Endothelial cell (in vitro differentiated cells): ENCODE data around the gene KIAA1671. TPM values are rescaled to one million over a fixed set of nuclear protein-coding genes. Genes with fewer than 3 reads are reported as not detected.

Source experiments
- DNase-seq: peaks from one replicate; pipeline ENCODE4 v3.0.0; 2021; ENCODE audit warnings: low spot score
- H3K27ac Mint-ChIP-seq: one replicate; pipeline ENCODE4 v1.8.0; 2021; ENCODE audit warnings: mixed read lengths, inconsistent platforms; ENCODE audit not compliant: unreplicated experiment
- H3K27me3 Mint-ChIP-seq: one replicate; pipeline ENCODE4 v1.8.0; 2021; ENCODE audit warnings: mild to moderate bottlenecking, moderate library complexity, mixed read lengths, inconsistent platforms; ENCODE audit not compliant: unreplicated experiment
- H3K36me3 Mint-ChIP-seq: one replicate; pipeline ENCODE4 v1.8.0; 2021; ENCODE audit warnings: mild to moderate bottlenecking, low read depth, mixed read lengths, inconsistent platforms; ENCODE audit not compliant: unreplicated experiment
- H3K4me1 Mint-ChIP-seq: one replicate; pipeline ENCODE4 v1.8.0; 2021; ENCODE audit warnings: mild to moderate bottlenecking, mixed read lengths, inconsistent platforms; ENCODE audit not compliant: unreplicated experiment
- H3K4me3 Mint-ChIP-seq: one replicate; pipeline ENCODE4 v1.8.0; 2021; ENCODE audit warnings: mild to moderate bottlenecking, mixed read lengths, inconsistent platforms; ENCODE audit not compliant: unreplicated experiment
- H3K9me3 Mint-ChIP-seq: one replicate; pipeline ENCODE4 v1.8.0; 2021; ENCODE audit warnings: mixed read lengths, inconsistent platforms; ENCODE audit not compliant: unreplicated experiment
- CTCF ChIP-seq: fragments of 200-600 bp; sonication (generic); IDR thresholded peaks from one replicate; pipeline ENCODE4 v1.5.0; 2021; ENCODE audit warnings: antibody characterized with exemption; ENCODE audit not compliant: unreplicated experiment
- total RNA-seq: library from RNA; stranded (reverse); fragmentation: NEBNext Ultra II Directional; extraction: Animal tissue kit (Norgen Biotek cat#: 25700); gene quantifications from one replicate; pipeline ENCODE4 v1.2.1, GENCODE V29; 2021; ENCODE audit not compliant: unreplicated experiment

KIAA1671 gene
- total RNA-seq, 1 donor from 2014 or later, result 92.1 TPM

- Mint-ChIP-seq H3K27ac (no peak overlapping the region), H3K4me3 (no peak overlapping the region), H3K9me3 (no peaks in the 10 kb centered on the region), H3K4me1 (peaks cover 19% of the 10 kb centered on the region), H3K27me3 (peaks cover 6% of the 10 kb centered on the region), H3K36me3 (no peaks in the 10 kb centered on the region)
- no peak for DNase-seq
- TF ChIP-seq CTCF, result no peak
These were observed 106.9 kb downstream of the KIAA1671 start for GRCh38 chr22:25059438-25059837.

- H3K4me1 Mint-ChIP-seq, result peaks cover 19% of the 10 kb centered on the region
- TF ChIP-seq CTCF, result peak; percentile 11
- H3K36me3 Mint-ChIP-seq, result no peaks in the 10 kb centered on the region
- H3K27me3 Mint-ChIP-seq, result peaks cover 6% of the 10 kb centered on the region
- no peaks in the 10 kb centered on the region for H3K9me3 Mint-ChIP-seq
- H3K27ac Mint-ChIP-seq, result no peak overlapping the region
- no peak overlapping the region for H3K4me3 Mint-ChIP-seq
- DNase-seq, result no peak
These were observed 108.1 kb downstream of the KIAA1671 start for GRCh38 chr22:25060522-25061071.

- TF ChIP-seq CTCF, result no peak
- no peak for DNase-seq
- H3K27ac Mint-ChIP-seq, result peak overlapping the region; percentile 80
- H3K4me1 Mint-ChIP-seq, result peaks cover 19% of the 10 kb centered on the region
- H3K36me3 Mint-ChIP-seq, result no peaks in the 10 kb centered on the region
- no peak overlapping the region for H3K4me3 Mint-ChIP-seq
- H3K9me3 Mint-ChIP-seq, result no peaks in the 10 kb centered on the region
- H3K27me3 Mint-ChIP-seq, result peaks cover 6% of the 10 kb centered on the region
These were observed 108.6 kb downstream of the KIAA1671 start for GRCh38 chr22:25061134-25061533.

- H3K27me3 Mint-ChIP-seq, result peaks cover 6% of the 10 kb centered on the region
- TF ChIP-seq CTCF, result no peak
- H3K9me3 Mint-ChIP-seq, result no peaks in the 10 kb centered on the region
- H3K27ac Mint-ChIP-seq, result peak overlapping the region; percentile 93
- DNase-seq, result no peak
- H3K4me3 Mint-ChIP-seq, result peak overlapping the region; percentile 10
- no peaks in the 10 kb centered on the region for H3K36me3 Mint-ChIP-seq
- H3K4me1 Mint-ChIP-seq, result peaks cover 19% of the 10 kb centered on the region
These were observed 109.3 kb downstream of the KIAA1671 start for GRCh38 chr22:25061605-25062376.

GRCh38 chr22:25062386-25063085 is 110.0 kb downstream of the KIAA1671 start:
- Mint-ChIP-seq H3K4me3 (peak overlapping the region; percentile 10), H3K27me3 (peaks cover 6% of the 10 kb centered on the region), H3K9me3 (no peaks in the 10 kb centered on the region), H3K4me1 (peaks cover 23% of the 10 kb centered on the region), H3K36me3 (peaks cover 4% of the 10 kb centered on the region), H3K27ac (no peak overlapping the region)
- DNase-seq, result no peak
- TF ChIP-seq CTCF, result no peak
